SK-N-SH (cell line): ENCODE measurements around the gene COL25A1. TPM values are rescaled to one million over a fixed set of nuclear protein-coding genes. Genes with fewer than 3 reads are reported as not detected.

Experiments used
- CTCF ChIA-PET: fragments of 300-600, 350-600 bp; formaldehyde crosslinking; extraction: SDS; loops from one replicate; lab custom pipeline; 2021; lab: Yijun Ruan, JAX
- POLR2A ChIA-PET: fragments of 350-600 bp; sonication (Branson Sonifier 250); formaldehyde crosslinking; extraction: SDS; loops from one replicate; lab custom pipeline; 2020; ENCODE audit warnings: antibody characterized with exemption, inconsistent platforms; lab: Yijun Ruan, JAX
- DNase-seq: peaks from one replicate; pipeline ENCODE4 v3.0.0; 2012
- H2AFZ ChIP-seq: fragments of 200-600 bp; sonication (generic); 2 replicates; pipeline ENCODE4 v1.8.1; 2016; ENCODE audit warnings: antibody characterized with exemption, mild to moderate bottlenecking, low read depth
- H3F3A ChIP-seq: fragments of 200-600 bp; sonication (generic); replicated peaks from 2 replicates; pipeline ENCODE3; 2016; ENCODE audit warnings: antibody characterized with exemption, mild to moderate bottlenecking; ENCODE audit not compliant: insufficient read depth
- H3K27ac ChIP-seq, 2 experiments: fragments of 200-500 bp in 1 of 2; fragments of 200-600 bp in 1 of 2; sonication (Bioruptor generic) in 1 of 2; sonication (generic), shearing (Covaris generic) in 1 of 2; 2 replicates each; pipeline versions ENCODE4 v1.5.1 to v1.6.1; 2014 to 2016; ENCODE audit warnings: low read depth in 2 of 2, inconsistent platforms in 1 of 2, low read length in 1 of 2, mild to moderate bottlenecking in 1 of 2, mixed read lengths in 1 of 2
- H3K27me3 ChIP-seq: fragments of 200-600 bp; sonication (generic), shearing (Covaris generic); 2 replicates; pipeline ENCODE4 v1.6.1; 2016; ENCODE audit warnings: mixed run types; ENCODE audit not compliant: insufficient read depth
- H3K36me3 ChIP-seq, 2 experiments: fragments of 200-500 bp in 1 of 2; fragments of 200-600 bp in 1 of 2; sonication (Bioruptor generic) in 1 of 2; sonication (generic) in 1 of 2; replicated peaks in 1 of 2; 2 replicates each; pipeline versions ENCODE3 to v1.5.1; 2014 to 2016; ENCODE audit warnings: low read length in 1 of 2, mild to moderate bottlenecking in 1 of 2; ENCODE audit not compliant: insufficient read depth in 2 of 2, control insufficient read depth in 1 of 2
- H3K4me1 ChIP-seq, 2 experiments: fragments of 200-500 bp in 1 of 2; fragments of 200-600 bp in 1 of 2; sonication (Bioruptor generic) in 1 of 2; sonication (generic), shearing (Covaris generic) in 1 of 2; 2 replicates each; pipeline versions ENCODE4 v1.5.1 to v1.6.1; 2014 to 2016; ENCODE audit warnings: low read depth in 1 of 2, low read length in 1 of 2, mixed run types in 1 of 2; ENCODE audit not compliant: insufficient read depth in 2 of 2, control insufficient read depth in 1 of 2
- H3K4me2 ChIP-seq: fragments of 200-600 bp; sonication (generic), shearing (Covaris generic); 2 replicates; pipeline ENCODE4 v1.6.1; 2017; ENCODE audit warnings: mixed run types
- H3K4me3 ChIP-seq, 2 experiments: fragments of 200-500 bp in 1 of 2; fragments of 200-600 bp in 1 of 2; sonication (Bioruptor generic) in 1 of 2; sonication (generic), shearing (Covaris generic) in 1 of 2; 2 replicates each; pipeline versions ENCODE4 v1.5.1 to v1.8.1; 2014 to 2016; ENCODE audit warnings: low read depth in 2 of 2, inconsistent platforms in 1 of 2, low read length in 1 of 2, mild to moderate bottlenecking in 1 of 2, mixed read lengths in 1 of 2, moderate library complexity in 1 of 2
- H3K79me2 ChIP-seq: fragments of 200-600 bp; sonication (generic); 2 replicates; pipeline ENCODE4 v1.8.1; 2017; ENCODE audit warnings: mild to moderate bottlenecking; ENCODE audit not compliant: insufficient read depth
- H3K9ac ChIP-seq: fragments of 200-600 bp; sonication (generic); 2 replicates; pipeline ENCODE4 v1.6.1; 2017; ENCODE audit warnings: mixed run types
- H3K9me2 ChIP-seq: fragments of 200-600 bp; sonication (generic); 2 replicates; pipeline ENCODE4 v1.6.1; 2017; ENCODE audit warnings: mixed run types
- H3K9me3 ChIP-seq: fragments of 200-600 bp; sonication (generic); 2 replicates; pipeline ENCODE4 v1.6.1; 2017; ENCODE audit warnings: mixed run types, mild to moderate bottlenecking, moderate library complexity
- H4K20me1 ChIP-seq: fragments of 200-600 bp; sonication (generic); 2 replicates; pipeline ENCODE4 v1.6.1; 2017; ENCODE audit warnings: mild to moderate bottlenecking, mixed run types; ENCODE audit not compliant: insufficient read depth
- CTCF ChIP-seq: fragments of 200-600 bp; sonication (generic); IDR thresholded peaks from 2 replicates; pipeline ENCODE4 v1.6.1; 2017; ENCODE audit warnings: antibody characterized with exemption, mild to moderate bottlenecking, moderate library complexity
- ELF1 ChIP-seq: IDR thresholded peaks from 2 replicates; pipeline ENCODE4 v1.4.0; 2012
- FOSL2 ChIP-seq: IDR thresholded peaks from 2 replicates; pipeline ENCODE4 v1.4.0; 2012; ENCODE audit warnings: low read depth, mild to moderate bottlenecking, moderate library complexity, borderline replicate concordance
- FOXJ3 ChIP-seq: sonication (generic); formaldehyde crosslinking; IDR thresholded peaks from 2 replicates; pipeline ENCODE4 v1.5.1; 2020; ENCODE audit warnings: mild to moderate bottlenecking, missing genetic modification reagents
- MEF2A ChIP-seq: IDR thresholded peaks from 2 replicates; pipeline ENCODE4 v1.4.0; 2012; ENCODE audit warnings: low read depth, borderline replicate concordance
- POLR2AphosphoS5 ChIP-seq: IDR thresholded peaks from 2 replicates; pipeline ENCODE4 v1.6.1; 2012; ENCODE audit warnings: low read depth, low read length
- RCOR1 ChIP-seq: fragments of 150-350 bp; IDR thresholded peaks from 2 replicates; pipeline ENCODE4 v1.6.1; 2017; ENCODE audit warnings: antibody characterized with exemption, low read length
- SMC3 ChIP-seq: IDR thresholded peaks from 2 replicates; pipeline ENCODE4 v1.6.1; 2012; ENCODE audit warnings: low read depth, low read length, improper control_type of control experiment
- TCF12 ChIP-seq: IDR thresholded peaks from 2 replicates; pipeline ENCODE4 v1.4.0; 2012
- TEAD4 ChIP-seq: IDR thresholded peaks from 2 replicates; pipeline ENCODE4 v1.4.0; 2012; ENCODE audit warnings: mild to moderate bottlenecking, borderline replicate concordance; ENCODE audit not compliant: insufficient read depth
- USF2 ChIP-seq: fragments of 150-350 bp; IDR thresholded peaks from 2 replicates; pipeline ENCODE4 v1.6.1; 2017; ENCODE audit warnings: antibody characterized with exemption, low read length, low read depth, borderline replicate concordance
- YY1 ChIP-seq: IDR thresholded peaks from 2 replicates; pipeline ENCODE4 v1.4.0; 2012; ENCODE audit warnings: low read depth, mild to moderate bottlenecking
- WGBS: methylation state at CpG from one replicate; pipeline ENCODE4 v1.1.6; 2017; ENCODE audit warnings: low lambda C conversion rate; 5-methylcytosine and 5-hydroxymethylcytosine counted together
- polyA plus RNA-seq, 3 experiments: library from polyadenylated mRNA; depleted of rRNA; stranded (reverse); fragments of >200 nt; gene quantifications; 2 replicates each; pipeline ENCODE4 v1.2.3, GENCODE V29; 2012
- TF ChIP-seq, protein P1 (sequence below): IDR thresholded peaks from 2 replicates; pipeline ENCODE4 v1.4.0; 2012; ENCODE audit warnings: low read depth, borderline replicate concordance
- TF ChIP-seq, protein P2 (sequence below): IDR thresholded peaks from 2 replicates; pipeline ENCODE4 v1.4.0; 2012; ENCODE audit warnings: low read depth
- TF ChIP-seq, protein P3 (sequence below): IDR thresholded peaks from 2 replicates; pipeline ENCODE4 v1.6.1; 2012; ENCODE audit warnings: mild to moderate bottlenecking, low read depth, low read length, moderate library complexity

Gene COL25A1
- polyA plus RNA-seq, 1 of the 3 experiments (the other 2 are of a cell fraction), result not detected

- no peak for DNase-seq
- Histone ChIP-seq H3K27me3 (0 out of 2 replicates have a peak, but pooled peaks cover 3% of the 10 kb centered on the region), H3K9ac (no peak overlapping the region), H3K27ac (no peak overlapping the region), H4K20me1 (no peaks in the 10 kb centered on the region)
- TF ChIP-seq, protein P1, sequence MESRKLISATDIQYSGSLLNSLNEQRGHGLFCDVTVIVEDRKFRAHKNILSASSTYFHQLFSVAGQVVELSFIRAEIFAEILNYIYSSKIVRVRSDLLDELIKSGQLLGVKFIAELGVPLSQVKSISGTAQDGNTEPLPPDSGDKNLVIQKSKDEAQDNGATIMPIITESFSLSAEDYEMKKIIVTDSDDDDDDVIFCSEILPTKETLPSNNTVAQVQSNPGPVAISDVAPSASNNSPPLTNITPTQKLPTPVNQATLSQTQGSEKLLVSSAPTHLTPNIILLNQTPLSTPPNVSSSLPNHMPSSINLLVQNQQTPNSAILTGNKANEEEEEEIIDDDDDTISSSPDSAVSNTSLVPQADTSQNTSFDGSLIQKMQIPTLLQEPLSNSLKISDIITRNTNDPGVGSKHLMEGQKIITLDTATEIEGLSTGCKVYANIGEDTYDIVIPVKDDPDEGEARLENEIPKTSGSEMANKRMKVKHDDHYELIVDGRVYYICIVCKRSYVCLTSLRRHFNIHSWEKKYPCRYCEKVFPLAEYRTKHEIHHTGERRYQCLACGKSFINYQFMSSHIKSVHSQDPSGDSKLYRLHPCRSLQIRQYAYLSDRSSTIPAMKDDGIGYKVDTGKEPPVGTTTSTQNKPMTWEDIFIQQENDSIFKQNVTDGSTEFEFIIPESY, result no peak
- TF ChIP-seq FOSL2 (no peak), CTCF (no peak), ELF1 (no peak), YY1 (no peak), USF2 (no peak), TCF12 (no peak), MEF2A (no peak), POLR2AphosphoS5 (no peak), FOXJ3 (CRISPR knock-in tag) (no peak), TEAD4 (no peak), SMC3 (no peak), RCOR1 (no peak)
- TF ChIP-seq, protein P2, sequence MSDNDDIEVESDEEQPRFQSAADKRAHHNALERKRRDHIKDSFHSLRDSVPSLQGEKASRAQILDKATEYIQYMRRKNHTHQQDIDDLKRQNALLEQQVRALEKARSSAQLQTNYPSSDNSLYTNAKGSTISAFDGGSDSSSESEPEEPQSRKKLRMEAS, result no peak
- TF ChIP-seq, protein P3, sequence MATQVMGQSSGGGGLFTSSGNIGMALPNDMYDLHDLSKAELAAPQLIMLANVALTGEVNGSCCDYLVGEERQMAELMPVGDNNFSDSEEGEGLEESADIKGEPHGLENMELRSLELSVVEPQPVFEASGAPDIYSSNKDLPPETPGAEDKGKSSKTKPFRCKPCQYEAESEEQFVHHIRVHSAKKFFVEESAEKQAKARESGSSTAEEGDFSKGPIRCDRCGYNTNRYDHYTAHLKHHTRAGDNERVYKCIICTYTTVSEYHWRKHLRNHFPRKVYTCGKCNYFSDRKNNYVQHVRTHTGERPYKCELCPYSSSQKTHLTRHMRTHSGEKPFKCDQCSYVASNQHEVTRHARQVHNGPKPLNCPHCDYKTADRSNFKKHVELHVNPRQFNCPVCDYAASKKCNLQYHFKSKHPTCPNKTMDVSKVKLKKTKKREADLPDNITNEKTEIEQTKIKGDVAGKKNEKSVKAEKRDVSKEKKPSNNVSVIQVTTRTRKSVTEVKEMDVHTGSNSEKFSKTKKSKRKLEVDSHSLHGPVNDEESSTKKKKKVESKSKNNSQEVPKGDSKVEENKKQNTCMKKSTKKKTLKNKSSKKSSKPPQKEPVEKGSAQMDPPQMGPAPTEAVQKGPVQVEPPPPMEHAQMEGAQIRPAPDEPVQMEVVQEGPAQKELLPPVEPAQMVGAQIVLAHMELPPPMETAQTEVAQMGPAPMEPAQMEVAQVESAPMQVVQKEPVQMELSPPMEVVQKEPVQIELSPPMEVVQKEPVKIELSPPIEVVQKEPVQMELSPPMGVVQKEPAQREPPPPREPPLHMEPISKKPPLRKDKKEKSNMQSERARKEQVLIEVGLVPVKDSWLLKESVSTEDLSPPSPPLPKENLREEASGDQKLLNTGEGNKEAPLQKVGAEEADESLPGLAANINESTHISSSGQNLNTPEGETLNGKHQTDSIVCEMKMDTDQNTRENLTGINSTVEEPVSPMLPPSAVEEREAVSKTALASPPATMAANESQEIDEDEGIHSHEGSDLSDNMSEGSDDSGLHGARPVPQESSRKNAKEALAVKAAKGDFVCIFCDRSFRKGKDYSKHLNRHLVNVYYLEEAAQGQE, result no peak
- TF ChIP-seq, all 33 proteins: peak for 0
- WGBS, result 3% methylated on average over 5 of the region's 5 CpGs
- Histone ChIP-seq H3K4me2 (no peak overlapping the region), H3K79me2 (no peaks in the 10 kb centered on the region), H3K4me1 (no peaks in the 10 kb centered on the region), H2AFZ (no peak overlapping the region), H3K36me3 (no peaks in the 10 kb centered on the region), H3K4me3 (no peak overlapping the region), H3F3A (no peaks in the 10 kb centered on the region), H3K9me3 (no peaks in the 10 kb centered on the region), H3K9me2 (no peaks in the 10 kb centered on the region)
- ChIA-PET POLR2A (no interaction called here), CTCF (no interaction called here)
Measured at GRCh38 chr4:108972613-108973283, 329.7 kb downstream of the COL25A1 start.
